HG03558 (cell line): Measurements from ENCODE around the gene ATXN2.
"Not testable (repeated sequence)": the region's sequence is repeated elsewhere in the genome, so short reads cannot be mapped to it uniquely, and the experiment has no call there.

Experiments
- ATAC-seq: cut with Tn5 transposase; IDR thresholded peaks from one replicate; pipeline ENCODE4 v1.9.1; 2021; ENCODE audit warnings: moderate number of reproducible peaks; ENCODE audit not compliant: unreplicated experiment; ENCODE audit errors: extremely low read depth

Gene ATXN2

DNA sequence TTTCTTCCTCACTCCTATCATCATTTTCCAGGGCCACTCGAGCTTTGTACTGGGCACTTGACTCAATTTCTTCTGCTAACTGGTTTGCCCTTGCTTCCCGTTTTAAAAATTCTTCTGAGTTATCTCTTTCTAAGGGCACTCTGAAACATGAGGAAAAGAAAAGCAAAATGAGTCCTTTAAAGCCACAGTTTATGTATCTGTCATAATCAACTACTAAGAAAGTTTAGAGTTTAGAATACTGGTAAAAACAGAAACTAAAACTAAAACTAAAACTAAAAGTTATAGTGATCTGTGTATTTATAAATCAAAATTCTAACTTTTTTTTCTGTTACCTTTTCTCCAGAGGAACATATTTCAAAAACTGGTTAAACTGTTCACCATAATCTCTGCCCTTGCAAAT lies 79.2 kb downstream of the ATXN2 start:
- no peak for ATAC-seq

DNA sequence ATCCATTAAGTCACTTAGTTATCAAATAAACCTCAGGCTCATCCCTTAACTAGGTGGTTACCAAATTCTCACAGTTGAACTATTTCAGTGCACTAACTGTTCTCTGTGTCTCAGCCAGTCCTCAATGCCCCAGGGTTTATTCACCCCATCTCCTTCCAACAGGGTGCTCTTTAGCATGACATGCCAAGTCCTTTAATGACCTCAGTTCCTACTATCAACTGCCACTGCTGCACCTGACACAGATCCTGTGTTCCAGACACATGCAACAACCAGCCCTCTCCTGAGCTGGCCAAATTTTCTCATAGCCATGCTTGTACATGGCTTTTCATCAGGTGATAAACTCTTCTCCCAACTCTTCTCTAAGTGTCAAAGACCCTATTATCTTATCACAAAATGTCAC lies 80.0 kb downstream of the ATXN2 start:
- ATAC-seq: no peak

GRCh38 chr12:111507719-111508118 lies 91.4 kb downstream of the ATXN2 start:
- ATAC-seq: not testable (repeated sequence)

DNA sequence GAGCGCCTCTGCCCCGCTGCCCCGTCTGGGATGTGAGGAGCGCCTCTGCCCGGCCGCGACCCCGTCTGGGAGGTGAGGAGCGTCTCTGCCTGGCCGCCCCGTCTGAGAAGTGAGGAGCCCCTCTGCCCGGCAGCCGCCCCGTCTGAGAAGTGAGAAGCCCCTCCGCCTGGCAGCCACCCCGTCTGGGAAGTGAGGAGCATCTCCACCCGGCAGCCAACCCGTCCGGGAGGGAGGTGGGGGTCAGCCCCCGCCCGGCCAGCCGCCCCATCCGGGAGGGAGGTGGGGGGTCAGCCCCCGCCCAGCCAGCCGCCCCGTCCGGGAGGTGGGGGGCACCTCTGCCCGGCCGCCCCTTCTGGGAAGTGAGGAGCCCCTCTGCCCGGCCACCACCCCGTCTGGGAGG lies 91.9 kb downstream of the ATXN2 start:
- ATAC-seq: not testable (repeated sequence)

DNA sequence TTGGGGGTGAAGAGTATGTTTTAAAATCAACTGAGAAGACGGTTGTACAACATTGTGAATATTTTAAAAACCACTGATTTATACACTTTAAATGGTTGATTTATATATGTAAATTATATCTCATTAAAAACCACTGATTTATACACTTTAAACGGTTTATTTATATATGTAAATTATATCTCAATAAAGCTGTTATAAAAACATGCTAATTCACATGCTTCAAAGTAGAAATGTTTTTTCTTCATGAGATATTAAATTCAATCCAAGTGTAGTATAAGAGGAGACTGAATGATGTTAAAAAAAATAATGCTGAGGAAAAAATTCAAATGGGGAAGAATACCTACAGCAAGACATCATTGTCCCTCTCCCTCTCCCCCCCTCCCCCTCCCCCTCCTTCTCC lies 92.9 kb downstream of the ATXN2 start:
- ATAC-seq: no peak

DNA sequence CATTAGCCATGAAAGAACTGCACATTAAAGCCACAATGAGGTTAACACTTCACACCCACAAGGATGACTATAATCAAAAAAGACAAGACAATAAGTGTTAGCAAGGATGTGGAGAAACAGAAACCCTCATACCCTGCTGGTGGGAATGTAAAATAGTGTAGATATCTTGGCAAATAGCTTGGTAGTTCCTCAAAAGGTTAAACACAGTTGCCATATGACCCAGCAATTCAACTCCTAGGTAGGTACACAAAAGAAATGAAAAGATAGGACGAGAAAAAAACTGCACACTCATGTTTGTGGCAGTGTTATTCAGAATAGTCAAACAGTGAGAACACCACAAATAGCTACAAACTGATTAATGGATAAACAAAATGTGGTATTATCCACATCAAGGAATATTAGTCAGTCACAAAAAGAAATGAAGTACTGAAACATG lies 93.5 kb downstream of the ATXN2 start:
- no peak for ATAC-seq

DNA sequence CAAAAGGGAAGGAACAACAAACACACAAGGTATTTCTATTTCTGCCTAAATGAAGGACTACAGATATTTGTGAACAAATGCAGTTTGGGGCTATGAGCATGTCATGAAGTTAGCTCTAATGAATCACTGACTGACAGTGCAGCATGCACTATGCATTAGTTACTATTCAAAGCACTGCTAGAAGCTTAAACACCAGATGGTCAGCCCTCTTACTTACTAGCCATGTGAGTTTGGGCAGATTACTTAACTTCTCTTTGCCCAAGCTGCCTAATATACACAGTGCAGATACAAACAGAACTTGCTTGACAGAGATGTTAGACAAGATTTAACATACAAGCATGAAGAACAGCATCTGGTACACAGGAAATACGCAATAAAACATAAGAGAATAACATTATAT lies 96.0 kb downstream of the ATXN2 start:
- no peak for ATAC-seq

DNA sequence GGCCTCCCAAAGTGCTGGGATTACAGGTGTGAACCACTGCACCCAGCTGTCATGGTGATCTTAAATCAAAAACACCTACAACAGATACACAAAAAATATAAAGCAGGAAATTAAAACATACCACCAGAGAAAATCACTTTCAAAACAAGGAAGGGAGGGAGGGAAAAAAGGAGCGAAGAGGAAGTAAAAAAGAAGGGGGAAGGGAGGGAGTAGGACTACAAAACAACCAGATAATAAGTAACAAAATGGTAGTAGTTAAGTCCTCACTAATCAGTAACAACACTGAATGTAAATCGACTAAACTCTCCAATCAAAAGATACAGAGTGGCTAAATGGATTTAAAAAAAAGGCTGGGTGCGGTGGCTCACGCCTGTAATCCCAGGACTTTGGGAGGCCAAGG lies 104.4 kb downstream of the ATXN2 start:
- no peak for ATAC-seq

GRCh38 chr12:111492979-111493378 lies 106.1 kb downstream of the ATXN2 start:
- ATAC-seq: not testable (repeated sequence)

GRCh38 chr12:111488798-111489197 lies 110.3 kb downstream of the ATXN2 start:
- ATAC-seq: no peak

- no peak for ATAC-seq
Measured at GRCh38 chr12:111488271-111488670, 110.8 kb downstream of the ATXN2 start.

DNA sequence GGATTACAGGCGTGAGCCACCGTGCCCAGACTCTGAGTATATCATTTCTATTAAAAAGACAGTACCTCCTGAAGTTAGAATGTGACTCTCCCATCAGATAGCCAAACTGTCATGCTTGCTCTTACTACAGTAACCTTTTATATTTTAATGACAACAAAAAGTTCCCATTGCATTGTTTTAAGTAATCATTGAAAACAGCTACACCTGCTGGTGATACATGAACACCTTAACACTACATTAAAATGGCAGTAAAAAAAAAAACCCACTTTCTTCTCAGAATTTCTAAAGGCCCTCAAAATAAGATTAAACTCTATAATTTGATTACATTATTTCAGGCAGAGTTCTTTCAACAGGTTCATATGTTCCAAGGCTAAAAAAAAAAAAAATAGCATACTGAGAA lies 116.7 kb downstream of the ATXN2 start:
- no peak for ATAC-seq

- ATAC-seq: no peak
Measured at GRCh38 chr12:111471236-111471635, 127.9 kb downstream of the ATXN2 start.

GRCh38 chr12:111469401-111469800 lies 129.7 kb downstream of the ATXN2 start:
- ATAC-seq: no peak

DNA sequence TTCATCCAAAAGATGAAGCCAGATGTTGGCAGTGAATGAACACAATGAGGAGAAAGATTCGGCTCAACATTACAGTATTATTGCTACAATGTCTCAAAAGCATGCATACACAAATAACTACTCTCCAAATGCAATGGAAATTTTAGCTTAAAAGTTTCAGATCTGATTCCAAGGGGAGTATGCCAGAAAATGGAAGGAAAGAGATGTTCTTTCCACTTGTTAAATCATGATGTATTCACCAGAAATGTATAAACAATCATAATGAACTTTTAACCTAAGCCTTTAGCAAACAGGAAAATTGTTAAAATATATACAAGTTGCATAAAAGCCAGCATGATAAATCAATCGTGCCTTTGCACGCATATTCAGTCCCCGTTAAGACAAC lies 131.3 kb downstream of the ATXN2 start:
- ATAC-seq: no peak

DNA sequence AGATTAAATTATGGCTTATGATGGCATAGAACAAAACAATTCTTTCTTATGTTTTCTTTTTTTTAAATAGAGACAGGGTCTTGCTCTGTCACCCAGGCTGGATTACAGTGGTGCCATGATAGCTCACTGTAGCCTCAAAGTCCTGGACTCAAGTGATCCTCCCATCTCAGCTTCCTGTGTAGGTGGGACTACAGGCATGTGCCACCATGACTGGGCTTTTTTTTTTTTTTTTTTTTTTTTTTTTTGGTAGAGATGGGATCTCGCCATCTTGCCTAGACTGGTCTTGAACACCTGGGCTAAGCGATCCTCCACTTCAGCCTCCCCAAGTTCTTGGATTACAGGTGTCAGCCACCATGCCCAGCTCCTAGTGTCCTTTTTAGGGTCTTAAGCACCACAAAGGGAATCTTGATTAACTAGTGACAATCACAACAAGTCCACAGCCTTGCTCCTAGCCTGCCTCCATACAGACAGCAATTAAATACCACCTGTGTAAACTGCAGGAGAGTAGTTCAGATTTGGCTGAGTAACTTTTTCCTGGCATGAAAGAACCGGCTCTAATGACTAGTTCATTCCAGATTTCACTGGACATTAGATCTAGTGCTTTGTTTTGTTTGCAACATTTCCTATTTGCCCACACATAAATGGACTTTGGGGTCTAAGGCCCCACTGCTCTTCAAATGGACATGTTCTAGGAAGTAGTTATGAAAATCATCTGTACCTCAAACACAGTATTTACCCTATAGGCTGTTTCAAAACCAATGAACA lies 131.8 kb downstream of the ATXN2 start:
- ATAC-seq: no peak

DNA sequence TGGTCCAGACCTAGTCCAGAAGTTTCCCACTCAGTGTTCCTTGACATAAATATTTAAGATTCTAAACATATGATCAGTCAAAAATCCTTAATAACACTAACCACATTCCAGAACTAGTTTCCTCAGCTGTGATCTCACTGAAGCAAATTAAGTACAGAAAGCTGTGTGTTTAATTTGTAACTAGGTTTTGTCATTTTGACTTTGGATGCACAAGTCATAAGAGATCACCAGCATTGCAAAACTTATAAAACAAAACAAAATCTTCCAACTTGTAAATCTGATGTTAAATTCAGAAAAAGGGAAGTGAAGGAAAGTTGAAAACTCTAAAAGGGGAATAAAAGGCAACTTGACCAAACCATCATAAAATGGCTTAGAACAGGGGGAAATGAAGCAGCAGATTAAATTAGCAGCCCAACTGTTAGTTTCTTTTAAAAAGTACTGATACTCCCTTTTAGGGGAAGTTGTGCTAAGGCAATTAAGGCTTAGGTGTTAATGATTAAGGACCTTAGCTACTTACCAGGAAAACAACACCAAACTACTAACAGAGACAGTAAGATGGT lies 136.8 kb downstream of the ATXN2 start:
- no peak for ATAC-seq

- not testable (repeated sequence) for ATAC-seq
Measured at GRCh38 chr12:111460111-111460510, 139.0 kb downstream of the ATXN2 start.

GRCh38 chr12:111458546-111459172 lies 140.5 kb downstream of the ATXN2 start:
- ATAC-seq: no peak

- ATAC-seq: no peak
Measured at GRCh38 chr12:111457577-111457976, 141.5 kb downstream of the ATXN2 start.

- no peak for ATAC-seq
Measured at GRCh38 chr12:111457071-111457470, 142.0 kb downstream of the ATXN2 start.
